Measurements from ENCODE around the gene RHOV. TPM values are rescaled to one million over a fixed set of nuclear protein-coding genes. Genes with fewer than 3 reads are reported as not detected.

The RHOV gene
- total RNA-seq, 1 experiment from 2014 or later, result 0.12 TPM

DNA sequence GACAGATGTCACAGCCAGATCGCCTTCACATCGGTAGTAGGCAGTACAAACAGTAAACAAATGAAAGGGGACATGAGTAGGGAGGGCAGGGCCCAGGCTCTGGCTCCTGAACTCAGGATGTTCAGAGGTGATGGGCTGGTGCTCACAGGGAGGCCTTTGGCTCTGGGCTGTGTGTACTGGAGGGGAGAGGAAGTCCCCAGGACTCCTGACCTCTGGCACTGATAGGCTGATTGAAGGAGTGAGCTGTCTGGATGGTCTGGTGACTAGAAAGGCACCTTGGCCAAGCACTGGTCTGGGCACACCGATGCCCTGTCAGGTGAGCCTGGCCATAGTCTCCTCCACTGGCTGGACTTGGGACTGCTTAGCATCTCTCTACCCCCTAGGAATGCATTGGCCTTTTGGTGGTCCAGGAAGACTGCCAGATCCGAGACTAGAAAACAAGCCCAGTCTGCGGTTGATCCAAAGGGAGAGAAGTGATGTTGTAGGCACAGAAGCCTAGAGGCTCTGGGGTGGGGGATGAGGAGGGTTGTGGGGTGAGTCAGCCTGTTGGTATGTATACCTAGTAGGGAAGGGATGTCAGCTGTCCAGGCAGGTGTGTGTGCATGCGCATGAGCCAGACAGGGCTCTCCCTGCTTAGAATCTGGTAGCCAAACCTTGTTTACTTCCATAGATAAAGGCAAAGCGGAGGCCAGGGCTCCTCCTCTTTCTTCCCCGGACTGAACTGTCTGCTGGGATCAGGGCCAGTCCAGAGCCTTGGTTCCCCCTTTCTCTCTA, 28.3 kb downstream of the RHOV start:
- DNase-seq (ENCODE audit: low read depth), result no peak

- DNase-seq (ENCODE audit: low read depth), result no peak
Measured at GRCh38 chr15:40845036-40845435, 29.0 kb downstream of the RHOV start.

DNA sequence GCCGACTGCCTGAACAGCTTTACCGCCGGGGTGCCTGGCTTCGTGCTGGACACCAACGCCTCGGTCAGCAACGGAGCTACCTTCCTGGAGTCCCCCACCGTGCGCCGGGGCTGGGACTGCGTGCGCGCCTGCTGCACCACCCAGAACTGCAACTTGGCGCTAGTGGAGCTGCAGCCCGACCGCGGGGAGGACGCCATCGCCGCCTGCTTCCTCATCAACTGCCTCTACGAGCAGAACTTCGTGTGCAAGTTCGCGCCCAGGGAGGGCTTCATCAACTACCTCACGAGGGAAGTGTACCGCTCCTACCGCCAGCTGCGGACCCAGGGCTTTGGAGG, 29.4 kb downstream of the RHOV start:
- DNase-seq (ENCODE audit: low read depth), result no peak

DNA sequence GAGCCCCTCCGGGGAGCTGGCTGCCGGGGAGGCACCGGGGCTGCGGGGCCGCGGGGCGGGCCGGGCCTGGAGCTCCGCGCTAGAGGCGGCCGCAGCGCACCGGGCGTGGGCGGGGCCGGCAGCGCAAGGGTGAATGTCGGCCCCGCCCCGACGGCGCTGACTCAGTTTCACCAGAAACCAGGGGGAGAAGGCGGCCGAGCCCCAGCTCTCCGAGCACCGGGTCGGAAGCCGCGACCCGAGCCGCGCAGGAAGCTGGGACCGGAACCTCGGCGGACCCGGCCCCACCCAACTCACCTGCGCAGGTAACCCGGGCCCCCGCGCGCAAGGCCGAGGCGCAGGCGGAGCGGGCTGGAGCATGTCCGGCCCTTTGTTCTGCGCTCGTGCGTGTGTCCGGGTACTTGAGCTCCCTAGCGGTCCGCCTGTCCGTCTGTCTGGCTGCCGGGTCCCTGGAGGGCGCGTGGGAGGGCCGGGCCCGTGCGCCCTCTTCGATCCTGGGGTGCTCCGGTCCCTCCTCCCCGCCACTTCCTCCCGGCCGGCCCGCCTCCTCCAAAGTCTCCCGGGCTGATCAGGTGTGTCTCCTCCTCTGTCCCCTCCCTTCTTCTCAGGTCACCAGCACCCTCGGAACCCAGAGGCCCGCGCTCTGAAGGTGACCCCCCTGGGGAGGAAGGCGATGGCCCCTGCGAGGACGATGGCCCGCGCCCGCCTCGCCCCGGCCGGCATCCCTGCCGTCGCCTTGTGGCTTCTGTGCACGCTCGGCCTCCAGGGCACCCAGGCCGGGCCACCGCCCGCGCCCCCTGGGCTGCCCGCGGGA, 29.9 kb downstream of the RHOV start, which contains the start of gene SPINT1:
SPINT1 (plus strand) TSS at position 164 of the 811 bp plus-strand sequence; CDS start at position 671, 507 bp downstream.
- no peak for DNase-seq (ENCODE audit: low read depth)

- no peak for DNase-seq (ENCODE audit: low read depth)
Measured at GRCh38 chr15:40843261-40843884, 30.7 kb downstream of the RHOV start.

DNA sequence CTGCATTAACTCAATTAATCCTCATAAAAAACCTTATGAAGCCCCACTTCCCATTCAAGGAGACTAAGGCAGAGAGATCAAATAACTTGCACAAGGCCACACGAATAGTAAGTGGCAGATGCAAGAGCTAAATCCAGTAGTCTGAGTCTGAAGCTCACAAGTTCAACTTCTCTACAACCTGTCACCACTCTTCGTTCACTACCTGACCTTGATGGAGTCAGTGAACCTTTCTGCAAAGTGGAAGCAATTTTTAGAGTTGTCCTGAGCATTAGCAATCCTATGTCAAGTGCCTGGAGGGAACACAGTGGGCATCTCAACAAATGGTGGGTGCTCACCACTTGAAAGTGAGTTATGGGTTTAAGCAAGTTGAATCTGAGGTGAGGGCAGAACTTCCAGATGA, 32.3 kb downstream of the RHOV start:
- DNase-seq (ENCODE audit: low read depth), result no peak

DNA sequence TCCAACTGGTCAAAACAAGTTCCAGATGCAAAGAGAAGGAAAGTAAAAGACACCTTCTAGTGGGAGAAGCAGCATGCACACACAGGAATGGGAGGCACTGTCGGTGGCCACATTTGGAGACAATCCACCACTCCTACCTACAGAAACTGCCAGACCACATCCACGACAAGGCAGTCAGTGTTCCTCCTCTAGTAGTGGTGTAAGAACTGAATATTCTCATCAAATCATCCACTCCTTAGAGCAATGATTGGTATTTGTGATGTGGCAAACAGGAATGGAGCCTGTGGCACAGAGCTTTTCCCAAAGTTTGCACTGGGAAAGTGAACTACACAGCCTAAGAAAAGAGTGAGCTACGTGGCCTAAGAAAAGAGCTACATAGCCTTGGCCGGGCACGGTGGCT, 35.3 kb downstream of the RHOV start:
- no peak for DNase-seq (ENCODE audit: low read depth)

DNA sequence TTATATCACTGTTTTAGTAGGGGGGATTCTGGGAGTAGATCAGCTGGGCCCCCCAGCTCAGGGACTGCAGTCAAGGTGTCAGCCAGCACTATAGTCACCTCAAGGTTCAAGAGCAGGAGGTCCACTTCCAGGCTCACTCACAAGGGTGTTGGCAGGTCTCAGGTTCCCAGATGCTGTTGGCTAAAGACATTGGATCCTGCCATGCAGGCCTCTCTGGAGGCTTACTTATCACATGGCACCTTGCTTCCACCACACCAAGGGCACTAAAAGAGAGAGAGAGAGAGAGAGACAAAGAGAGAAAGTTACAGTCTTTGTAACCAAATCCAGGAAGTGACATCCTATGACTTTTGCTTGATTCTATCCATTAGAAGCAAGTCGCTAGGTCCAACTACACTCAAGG, 38.0 kb downstream of the RHOV start:
- DNase-seq (ENCODE audit: low read depth), result no peak

DNA sequence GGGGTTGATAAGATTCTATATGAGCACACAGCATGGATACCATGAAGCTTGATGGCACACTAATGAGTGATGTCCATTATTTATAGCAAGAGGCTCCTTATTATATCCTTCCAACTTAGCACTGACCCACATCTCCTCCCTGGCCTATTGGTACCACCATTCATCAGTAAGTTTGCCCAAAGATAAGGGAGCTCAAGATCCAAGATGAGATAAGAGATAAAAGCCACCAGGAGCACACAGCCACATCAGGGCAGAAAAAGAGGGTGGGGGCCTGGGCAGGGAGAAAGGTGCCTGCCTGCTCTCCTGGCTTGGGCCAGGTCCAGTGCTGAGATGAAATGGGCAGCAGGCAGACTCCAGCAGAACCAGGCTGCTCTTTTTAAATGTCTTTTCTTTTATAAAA, 41.1 kb downstream of the RHOV start:
- DNase-seq (ENCODE audit: low read depth), result no peak

DNA sequence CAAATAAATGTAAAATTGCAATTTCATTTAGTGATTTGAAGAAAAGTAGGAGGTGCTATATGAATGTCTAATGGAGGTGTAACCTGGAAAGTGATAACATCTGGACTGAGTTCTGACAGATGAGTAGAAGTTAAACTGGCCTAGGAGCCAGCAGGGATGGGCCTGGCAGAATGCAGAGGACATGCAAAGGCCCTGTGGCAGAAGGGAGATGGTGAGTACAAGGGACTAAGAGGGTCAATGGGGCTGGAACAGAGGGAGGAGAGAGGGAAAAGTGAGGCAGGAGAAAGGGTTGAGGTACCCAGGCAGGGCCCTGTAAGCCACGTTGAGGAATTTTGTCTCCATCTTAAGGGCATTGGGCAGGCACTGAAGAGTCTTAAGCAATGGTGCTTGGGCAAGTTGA, 42.2 kb downstream of the RHOV start:
- DNase-seq (ENCODE audit: low read depth), result no peak

GRCh38 chr15:40830884-40831283, 43.1 kb downstream of the RHOV start:
- DNase-seq (ENCODE audit: low read depth), result no peak

DNA sequence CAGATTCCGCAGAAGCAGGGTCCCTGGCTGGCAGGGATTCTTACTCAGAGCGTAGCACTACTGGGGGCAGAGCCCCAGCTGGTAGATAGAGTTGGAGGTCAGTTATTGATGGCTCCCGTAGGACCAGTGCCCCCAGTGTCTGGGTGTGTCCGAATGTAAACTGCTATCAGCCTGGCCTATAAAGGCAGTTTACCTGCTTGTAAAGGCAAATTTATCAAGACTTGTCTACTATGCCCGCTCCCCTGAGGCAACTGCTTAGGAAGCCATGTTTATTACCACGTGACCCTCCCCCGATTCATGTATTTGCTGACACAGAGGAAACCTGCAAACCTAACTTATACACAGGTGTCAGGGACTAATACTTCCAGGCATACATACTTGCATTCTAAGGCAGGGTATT, 44.9 kb downstream of the RHOV start:
- no peak for DNase-seq (ENCODE audit: low read depth)

DNA sequence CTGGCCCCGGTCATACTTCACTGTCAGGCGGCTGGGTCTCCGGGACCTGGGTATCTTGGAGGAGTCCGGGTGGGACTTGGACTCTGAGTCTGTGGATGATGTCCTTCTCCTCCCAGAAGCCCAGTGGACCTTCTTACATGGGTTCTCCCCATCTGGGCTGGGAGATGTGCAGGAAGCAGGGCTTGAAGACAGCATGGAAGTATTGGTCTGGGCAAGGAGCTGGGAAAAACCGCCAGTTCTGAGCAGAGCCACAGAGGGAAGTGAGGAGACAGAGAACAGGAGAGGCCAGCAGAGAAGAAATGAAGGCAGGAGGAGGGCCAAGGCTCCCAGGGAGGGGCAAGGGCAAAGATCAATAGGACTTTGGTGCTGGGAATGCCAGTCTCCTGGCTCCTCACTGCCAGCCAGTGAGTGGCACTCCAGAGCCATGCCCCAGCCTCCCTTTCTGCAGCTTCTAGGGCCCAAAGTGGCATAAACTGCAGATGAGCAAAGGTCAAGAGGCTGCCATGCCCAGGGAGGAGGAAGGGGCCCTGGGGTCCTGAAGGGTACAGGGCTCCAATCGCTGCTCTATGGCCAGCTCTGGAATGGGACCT, 45.5 kb downstream of the RHOV start, which contains the start of gene PPP1R14D:
PPP1R14D (minus strand) TSS at position 262 of the 590 bp plus-strand sequence; CDS start at position 195, 67 bp downstream.
- no peak for DNase-seq (ENCODE audit: low read depth)

DNA sequence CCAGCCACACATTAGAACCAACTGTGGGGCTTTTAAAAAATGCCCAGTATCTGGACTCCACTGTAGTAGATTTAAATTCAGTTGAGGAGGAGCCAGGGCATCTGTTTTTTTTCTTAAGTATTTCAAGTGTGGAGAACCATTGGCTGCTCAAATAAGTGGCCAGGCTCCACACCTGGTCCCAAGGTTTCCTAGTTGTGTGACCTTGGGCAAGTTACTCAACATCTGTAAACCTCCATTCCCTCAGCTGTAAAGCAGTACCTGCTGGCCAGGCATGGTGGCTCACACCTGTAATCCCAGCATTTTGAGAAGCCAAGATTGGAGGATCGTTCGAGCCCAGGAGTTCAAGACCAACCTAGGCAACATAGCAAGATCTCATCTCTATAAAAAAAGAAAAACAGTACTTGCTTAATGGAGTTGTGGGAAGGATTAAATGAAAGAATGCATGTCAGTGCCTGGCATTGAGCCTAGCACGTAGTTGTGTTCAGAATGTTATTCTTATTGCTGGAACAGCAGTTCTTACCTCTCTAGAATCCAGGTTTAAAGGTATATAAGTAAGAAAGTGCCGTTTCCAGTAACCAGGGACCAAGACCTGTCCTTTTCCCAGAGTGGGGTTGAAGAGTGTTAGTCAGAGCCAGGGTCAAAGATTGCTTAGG, 47.5 kb downstream of the RHOV start:
- no peak for DNase-seq (ENCODE audit: low read depth)

DNA sequence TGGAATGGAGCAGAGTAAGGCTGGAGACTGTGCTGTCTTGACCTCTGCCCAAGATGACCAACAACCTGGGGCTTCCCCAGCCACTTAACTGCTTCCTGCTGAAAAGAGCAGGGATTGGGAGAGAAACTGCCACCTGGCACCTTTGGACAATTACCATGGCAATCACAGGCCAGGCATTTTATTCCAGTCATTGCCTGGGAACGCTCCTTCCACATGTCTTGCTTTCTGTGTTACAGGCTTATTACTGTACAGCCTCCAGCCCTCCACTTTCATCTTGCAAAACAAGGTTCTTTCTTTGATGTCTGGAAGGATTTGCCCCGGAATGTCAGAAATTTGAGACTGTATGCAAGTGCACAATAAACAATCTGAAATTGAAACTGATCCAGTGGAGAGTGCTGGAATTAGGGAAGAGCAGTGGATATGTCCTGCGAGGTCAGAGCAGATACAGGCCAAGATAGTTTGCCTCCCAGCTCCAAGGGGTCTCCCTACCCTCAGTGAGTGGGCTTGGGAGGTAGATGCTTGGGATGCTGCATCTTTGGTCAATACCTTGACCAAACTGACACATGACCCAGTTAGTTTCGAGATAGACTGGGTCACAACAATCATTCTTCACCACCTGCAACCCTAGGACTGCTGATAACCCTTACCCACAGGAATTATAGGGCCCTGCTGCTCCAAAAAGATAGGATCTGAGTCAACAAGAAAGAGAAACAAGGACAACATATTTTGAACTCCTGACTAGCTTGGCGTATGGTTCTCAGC, 48.2 kb downstream of the RHOV start:
- peak; percentile 61 for DNase-seq (ENCODE audit: low read depth)

- no peak for DNase-seq (ENCODE audit: low read depth)
Measured at GRCh38 chr15:40823572-40824343, 50.3 kb downstream of the RHOV start.
